GM19468 (cell line): ENCODE measurements around the gene ALX4.

Experiments used
- ATAC-seq: cut with Tn5 transposase; IDR thresholded peaks from one replicate; pipeline ENCODE4 v1.9.1; 2021; ENCODE audit warnings: mild to moderate bottlenecking, moderate library complexity, moderate number of reproducible peaks; ENCODE audit not compliant: unreplicated experiment; ENCODE audit errors: extremely low read depth

ALX4 gene

GRCh38 chr11:44309478-44310205, at the start of gene ALX4:
TSS of gene ALX4 (minus strand) at chr11:44310139. CDS start at chr11:44310062, 77 bp downstream.
- no peak for ATAC-seq

GRCh38 chr11:44359162-44359561, 49.2 kb upstream of the ALX4 start:
- ATAC-seq, result no peak

DNA sequence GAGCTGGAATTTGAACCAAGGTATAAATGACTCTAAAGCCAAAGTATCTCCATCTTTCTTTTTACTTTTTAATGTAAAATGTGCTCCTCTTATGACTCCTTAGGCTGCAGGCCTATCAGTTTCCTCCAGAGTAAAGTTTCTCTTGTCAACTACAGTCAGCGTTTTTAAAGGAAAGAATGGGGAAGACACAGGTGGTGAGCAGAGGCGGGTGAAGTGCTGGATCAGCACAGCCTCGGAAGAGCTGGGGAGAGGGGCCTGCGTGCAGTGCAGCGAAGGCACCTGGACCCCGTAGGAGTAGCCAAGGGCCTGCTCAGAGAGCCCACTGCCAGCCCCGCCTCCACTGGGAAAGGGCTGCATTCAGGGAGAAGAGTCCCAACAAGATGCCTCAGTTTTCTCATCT, 48.8 kb upstream of the ALX4 start:
- no peak for ATAC-seq

GRCh38 chr11:44357711-44358110, 47.8 kb upstream of the ALX4 start:
- ATAC-seq, result no peak

DNA sequence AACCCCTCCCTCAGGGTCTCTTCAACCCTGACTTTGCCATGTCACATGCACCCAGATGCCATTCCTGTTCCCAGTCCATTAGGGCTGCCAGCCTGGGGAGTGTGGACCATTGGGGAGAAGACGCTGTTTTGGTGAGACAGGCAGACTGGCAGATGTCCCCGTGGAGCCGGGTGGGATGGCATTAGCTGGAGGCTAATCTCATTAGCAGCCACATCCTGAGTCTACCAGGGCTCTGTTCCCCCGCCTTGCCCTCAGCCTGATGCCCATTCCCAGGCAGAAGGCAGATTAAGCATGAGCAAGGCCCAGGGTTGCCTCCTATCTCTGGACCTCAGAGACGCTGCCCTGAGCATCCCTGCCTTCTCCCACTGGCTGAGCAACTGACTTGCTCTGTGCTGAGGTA, 46.4 kb upstream of the ALX4 start:
- ATAC-seq, result no peak

DNA sequence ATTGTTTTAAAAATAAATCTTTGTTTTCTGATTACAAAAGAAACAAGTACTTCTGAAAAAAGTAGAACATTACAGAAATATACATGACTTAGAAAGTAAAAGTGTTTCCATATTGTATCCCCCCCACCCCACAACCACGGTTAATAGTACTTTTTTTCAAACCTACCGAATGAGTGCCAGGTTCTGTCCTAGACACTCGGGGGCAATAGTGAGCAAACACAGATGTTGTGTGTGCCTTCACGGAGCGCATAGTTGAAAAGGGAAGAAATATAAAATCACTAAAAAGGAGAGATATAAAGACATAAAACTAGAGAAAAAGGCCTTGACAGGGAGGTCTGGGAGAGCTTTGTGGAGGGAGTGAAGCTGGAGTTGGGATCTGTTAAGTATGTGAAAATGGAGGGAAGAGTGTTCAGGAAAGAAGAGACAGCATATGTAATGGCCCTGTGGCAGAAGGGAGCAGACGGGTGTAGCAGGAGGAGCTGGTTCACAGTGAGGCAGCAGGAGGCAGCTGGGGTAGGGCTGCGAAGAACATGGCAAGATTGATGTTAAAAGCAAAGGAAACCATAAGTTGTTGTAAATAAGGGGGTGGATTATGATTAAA, 42.1 kb upstream of the ALX4 start:
- ATAC-seq, result no peak

DNA sequence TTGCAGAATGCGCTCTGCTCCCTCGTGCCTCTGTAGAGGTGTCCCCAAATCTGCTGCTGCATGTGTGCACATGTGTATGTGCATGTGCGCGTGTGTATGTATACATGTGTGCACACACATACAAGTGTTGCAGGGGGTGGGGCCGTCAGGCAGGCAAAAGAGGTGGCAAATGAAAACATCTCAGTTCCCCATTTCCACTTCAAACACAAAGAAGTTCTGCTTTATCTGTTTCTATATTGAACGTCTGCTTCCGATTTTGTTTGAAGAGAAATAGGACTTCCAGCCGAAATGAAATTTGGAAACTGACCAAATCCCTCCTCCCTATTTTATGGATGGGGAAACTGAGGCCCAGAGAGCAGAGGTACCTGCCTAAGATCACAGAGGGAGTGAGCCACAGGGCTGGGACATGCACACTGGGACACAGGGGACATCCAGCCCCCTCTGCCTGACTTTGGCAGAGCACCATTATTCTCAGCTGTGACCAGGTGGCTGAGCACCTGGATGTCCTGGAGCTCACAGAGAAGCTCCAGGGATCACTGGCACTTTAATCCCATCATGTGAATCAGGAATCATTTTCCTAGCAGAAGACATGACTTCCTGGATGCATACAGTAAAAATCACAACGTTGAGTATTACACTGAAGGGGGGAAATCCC, 41.2 kb upstream of the ALX4 start:
- ATAC-seq, result no peak

DNA sequence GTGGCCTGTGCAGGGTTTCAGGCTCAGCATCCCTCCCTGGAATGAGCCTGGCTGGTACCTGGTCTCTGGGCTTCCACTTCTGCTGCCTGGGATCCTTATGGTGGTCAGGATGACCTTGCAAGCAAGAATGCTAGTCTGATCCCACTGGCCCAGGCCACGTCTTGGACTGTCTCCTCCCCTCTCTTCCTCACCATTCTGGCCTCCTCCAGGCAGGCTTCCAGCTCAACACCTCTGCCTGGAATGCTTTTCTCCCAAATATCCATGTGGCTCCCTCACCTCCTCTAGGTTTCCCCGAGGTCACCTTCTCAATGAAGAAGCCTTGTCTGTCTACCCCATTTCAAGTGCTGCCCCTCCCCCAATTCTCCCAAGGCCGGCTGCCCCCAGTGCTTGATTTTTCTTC, 39.4 kb upstream of the ALX4 start:
- ATAC-seq, result no peak

DNA sequence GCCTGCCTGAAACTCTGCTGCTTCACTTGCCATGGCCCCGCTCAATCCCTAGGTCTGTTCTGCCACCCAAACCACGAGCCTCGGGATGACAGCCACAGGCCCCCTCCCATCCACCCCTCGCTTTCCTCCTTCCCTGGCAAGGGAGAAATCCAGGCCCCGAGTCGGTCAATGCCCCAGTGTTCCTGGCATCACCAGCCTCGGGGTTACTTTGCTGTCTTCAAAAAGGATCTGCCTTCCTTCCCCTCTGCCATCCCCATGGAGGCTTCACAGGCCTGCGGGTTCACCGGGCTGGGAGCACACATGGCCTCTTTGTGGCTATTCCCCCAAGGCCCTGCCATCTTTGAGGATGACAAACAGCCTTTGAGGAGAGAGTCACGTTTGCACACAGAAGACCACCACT, 38.8 kb upstream of the ALX4 start:
- ATAC-seq, result no peak

- ATAC-seq, result no peak
Measured at GRCh38 chr11:44348114-44348513, 38.2 kb upstream of the ALX4 start.

- no peak for ATAC-seq
Measured at GRCh38 chr11:44347538-44347937, 37.6 kb upstream of the ALX4 start.

GRCh38 chr11:44346983-44347382, 37.0 kb upstream of the ALX4 start:
- no peak for ATAC-seq

DNA sequence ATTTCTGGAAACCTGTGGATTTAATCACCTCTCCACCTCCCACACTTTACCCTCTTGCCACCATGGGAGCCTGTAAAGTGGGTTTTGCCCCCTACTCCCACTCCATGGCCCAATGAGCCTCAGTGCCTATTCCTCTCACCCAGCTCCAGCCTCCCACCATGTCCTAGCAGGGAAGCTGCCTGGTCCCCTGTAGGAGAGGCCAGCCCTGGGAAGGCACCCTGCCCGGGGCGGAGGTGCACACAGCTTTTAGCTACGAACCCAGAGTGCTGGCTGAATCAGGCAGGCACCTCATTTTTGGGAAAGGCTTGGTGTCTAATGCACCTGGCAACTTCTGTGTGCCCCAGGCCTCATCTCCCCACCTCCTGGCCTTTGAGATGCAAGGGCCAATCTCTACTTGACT, 35.8 kb upstream of the ALX4 start:
- ATAC-seq, result no peak

- no peak for ATAC-seq
Measured at GRCh38 chr11:44344921-44345320, 35.0 kb upstream of the ALX4 start.

GRCh38 chr11:44344423-44344820, 34.5 kb upstream of the ALX4 start:
- ATAC-seq, result no peak

DNA sequence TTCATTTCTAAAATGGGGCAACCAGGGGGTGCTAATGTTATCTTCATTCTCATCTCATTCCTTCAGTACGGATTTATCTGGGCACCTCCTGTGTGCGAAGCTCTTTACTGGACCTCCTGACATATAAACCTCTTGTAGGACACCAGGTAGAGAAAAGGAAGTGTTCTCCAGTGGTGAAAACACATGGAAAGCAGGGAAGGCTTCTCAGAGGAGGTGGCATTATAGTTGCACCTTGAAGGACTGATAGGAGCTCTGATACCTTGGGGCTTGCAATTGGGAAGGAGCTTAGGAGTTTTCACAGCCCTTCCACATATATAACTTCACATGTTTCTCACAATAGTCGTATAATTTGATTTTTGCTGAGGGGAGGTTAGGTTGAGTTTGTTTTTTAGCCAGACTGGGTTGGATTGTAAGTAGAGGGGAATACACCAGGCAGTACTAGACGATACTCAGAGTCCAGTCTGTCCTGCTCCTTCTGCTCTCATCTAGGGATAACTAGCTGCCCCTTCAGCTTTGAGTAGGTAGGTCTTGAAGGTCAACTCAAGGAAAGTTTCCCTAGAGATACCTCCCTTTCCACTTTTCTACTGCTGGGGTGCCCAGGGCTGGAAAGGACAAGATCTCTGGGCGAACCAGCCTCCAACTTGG, 34.0 kb upstream of the ALX4 start:
- ATAC-seq, result no peak

GRCh38 chr11:44342616-44343015, 32.7 kb upstream of the ALX4 start:
- ATAC-seq, result no peak

DNA sequence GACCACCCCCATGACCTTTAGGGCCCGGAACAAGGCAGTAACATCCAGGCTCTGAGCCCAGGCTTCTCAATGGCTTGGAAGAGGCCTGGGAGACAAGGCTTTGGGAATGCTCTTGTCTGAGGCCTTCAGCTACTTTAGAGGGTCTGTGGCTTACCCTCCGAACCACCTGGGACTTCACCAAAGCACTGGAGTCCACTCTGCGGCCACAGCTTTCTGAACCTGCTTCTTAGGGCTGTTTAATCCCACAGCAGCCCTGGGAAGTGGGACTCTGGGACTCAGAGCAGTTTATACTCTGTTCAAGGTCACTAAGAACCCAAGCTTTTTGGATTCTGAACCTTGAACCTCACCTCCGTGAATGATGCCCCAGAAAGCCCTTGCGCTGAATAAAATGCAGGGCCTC, 30.7 kb upstream of the ALX4 start:
- no peak for ATAC-seq

- no peak for ATAC-seq
Measured at GRCh38 chr11:44339530-44339883, 29.6 kb upstream of the ALX4 start.

DNA sequence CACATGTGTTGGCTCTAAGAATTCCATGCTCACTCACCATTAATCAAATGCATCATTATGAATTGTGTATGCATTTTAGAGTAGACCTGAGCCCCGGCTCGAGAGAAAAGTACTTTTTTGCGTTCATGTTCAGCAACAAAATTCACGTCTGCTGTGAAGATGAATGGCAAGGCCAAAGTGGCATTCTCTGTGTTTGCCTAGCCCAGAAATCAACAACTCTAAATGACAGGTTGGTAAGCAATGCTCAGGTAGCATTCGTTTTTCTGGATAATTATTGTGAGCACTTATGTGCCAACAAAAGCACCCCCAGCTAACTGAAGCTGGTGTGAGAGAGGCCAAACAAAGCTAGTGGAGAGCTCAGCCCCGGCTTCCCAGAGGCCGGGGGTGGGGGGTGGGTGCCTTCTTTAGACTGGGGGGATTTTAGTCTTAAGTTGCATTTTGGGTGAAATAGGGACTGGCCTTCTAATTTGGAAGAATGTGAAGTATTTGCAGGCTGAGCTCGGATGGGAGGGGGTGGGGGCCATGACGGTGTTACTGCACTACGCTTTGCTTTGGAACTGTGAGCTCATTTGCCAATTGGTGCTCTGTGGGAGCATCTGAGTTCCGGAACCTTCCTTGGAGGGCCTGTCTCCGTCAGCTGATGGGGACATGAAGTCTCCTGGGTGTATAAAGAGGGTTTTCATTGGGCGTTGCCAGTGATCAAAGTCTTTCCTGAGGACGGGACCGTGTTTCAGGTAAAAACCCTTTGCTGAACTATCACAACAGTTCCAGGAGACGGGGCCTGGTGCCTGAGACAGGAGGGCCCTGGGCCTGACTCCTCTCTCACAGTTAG, 29.0 kb upstream of the ALX4 start:
- no peak for ATAC-seq
